ENCODE measurements around the gene ANO8.

DNA sequence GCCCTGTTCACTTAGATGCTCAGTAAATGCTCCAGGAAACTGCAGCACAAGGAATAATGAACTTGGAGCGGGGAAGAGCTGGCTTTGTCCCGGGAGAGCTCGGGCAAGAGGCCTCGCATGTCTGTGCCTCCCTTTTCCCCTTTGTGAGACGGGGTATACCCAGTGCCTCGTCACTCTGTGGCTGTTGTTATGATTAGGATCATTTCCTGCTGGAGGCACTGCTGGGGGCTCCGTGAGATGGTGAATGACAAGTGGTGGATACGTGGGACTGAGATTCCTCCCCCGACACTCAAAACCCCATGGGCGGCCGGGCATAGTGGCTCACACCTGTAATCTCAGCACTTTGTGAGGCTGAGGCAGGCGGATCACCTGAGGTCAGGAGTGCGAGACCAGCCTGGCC lies 43.6 kb upstream of the ANO8 start:
- TF ChIP-seq, protein P1, sequence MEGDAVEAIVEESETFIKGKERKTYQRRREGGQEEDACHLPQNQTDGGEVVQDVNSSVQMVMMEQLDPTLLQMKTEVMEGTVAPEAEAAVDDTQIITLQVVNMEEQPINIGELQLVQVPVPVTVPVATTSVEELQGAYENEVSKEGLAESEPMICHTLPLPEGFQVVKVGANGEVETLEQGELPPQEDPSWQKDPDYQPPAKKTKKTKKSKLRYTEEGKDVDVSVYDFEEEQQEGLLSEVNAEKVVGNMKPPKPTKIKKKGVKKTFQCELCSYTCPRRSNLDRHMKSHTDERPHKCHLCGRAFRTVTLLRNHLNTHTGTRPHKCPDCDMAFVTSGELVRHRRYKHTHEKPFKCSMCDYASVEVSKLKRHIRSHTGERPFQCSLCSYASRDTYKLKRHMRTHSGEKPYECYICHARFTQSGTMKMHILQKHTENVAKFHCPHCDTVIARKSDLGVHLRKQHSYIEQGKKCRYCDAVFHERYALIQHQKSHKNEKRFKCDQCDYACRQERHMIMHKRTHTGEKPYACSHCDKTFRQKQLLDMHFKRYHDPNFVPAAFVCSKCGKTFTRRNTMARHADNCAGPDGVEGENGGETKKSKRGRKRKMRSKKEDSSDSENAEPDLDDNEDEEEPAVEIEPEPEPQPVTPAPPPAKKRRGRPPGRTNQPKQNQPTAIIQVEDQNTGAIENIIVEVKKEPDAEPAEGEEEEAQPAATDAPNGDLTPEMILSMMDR (IDR thresholded peaks at IDR 0.05), result no peak
- TF ChIP-seq POLR2A (IDR thresholded peaks at IDR 0.05), result no peak

Data from right lobe of liver (tissue), 4 donors.